ENCODE measurements around the gene PI16.

PI16 gene

GRCh38 chr6:36999061-36999750 is 44.7 kb downstream of the PI16 start:
- Histone ChIP-seq H3K4me1 (ENCODE audit: low read length) (peaks cover 3% of the 10 kb centered on the region), H3K9me3 (replicated peaks; ENCODE audit: insufficient read depth, low read length) (no peaks in the 10 kb centered on the region), H3K9me2 (replicated peaks; ENCODE audit: insufficient read depth, low read length) (no peaks in the 10 kb centered on the region), H3F3A (ENCODE audit: insufficient read depth, low read length) (no peaks in the 10 kb centered on the region), H3K27ac (ENCODE audit: low read length) (no peak overlapping the region), H3K4me2 (ENCODE audit: low read depth, low read length) (no peak overlapping the region), H3K9ac (ENCODE audit: low read length) (no peak overlapping the region), H2AFZ (ENCODE audit: low read length) (no peak overlapping the region), H3K36me3 (replicated peaks; ENCODE audit: insufficient read depth, low read length) (no peaks in the 10 kb centered on the region), H3K4me3 (ENCODE audit: low read length) (no peak overlapping the region), H4K20me1 (ENCODE audit: insufficient read depth, low read length) (no peaks in the 10 kb centered on the region), H3K79me2 (ENCODE audit: low read length) (no peaks in the 10 kb centered on the region), H3K27me3 (replicated peaks; ENCODE audit: insufficient read depth, low read length) (no peaks in the 10 kb centered on the region)
- no peak for DNase-seq
- TF ChIP-seq EZH2phosphoT487 (IDR thresholded peaks at IDR 0.05; ENCODE audit: low read length) (no peak), CTCF (IDR thresholded peaks at IDR 0.05; ENCODE audit: low read length) (no peak), EZH2 (optimal IDR thresholded peaks at IDR 0.05; ENCODE audit: low read depth, low read length) (no peak)

GRCh38 chr6:36999751-37000125 is 45.2 kb downstream of the PI16 start:
- Histone ChIP-seq H3K27ac (ENCODE audit: low read length) (no peak overlapping the region), H3K4me2 (ENCODE audit: low read depth, low read length) (no peak overlapping the region), H3K36me3 (replicated peaks; ENCODE audit: insufficient read depth, low read length) (no peaks in the 10 kb centered on the region), H3K27me3 (replicated peaks; ENCODE audit: insufficient read depth, low read length) (no peaks in the 10 kb centered on the region), H3K9me3 (replicated peaks; ENCODE audit: insufficient read depth, low read length) (no peaks in the 10 kb centered on the region), H3K9me2 (replicated peaks; ENCODE audit: insufficient read depth, low read length) (no peaks in the 10 kb centered on the region), H3K9ac (ENCODE audit: low read length) (no peak overlapping the region), H3K4me3 (ENCODE audit: low read length) (no peak overlapping the region), H3F3A (ENCODE audit: insufficient read depth, low read length) (no peaks in the 10 kb centered on the region), H3K4me1 (ENCODE audit: low read length) (peaks cover 7% of the 10 kb centered on the region), H3K79me2 (ENCODE audit: low read length) (no peaks in the 10 kb centered on the region), H4K20me1 (ENCODE audit: insufficient read depth, low read length) (no peaks in the 10 kb centered on the region), H2AFZ (ENCODE audit: low read length) (no peak overlapping the region)
- TF ChIP-seq CTCF (IDR thresholded peaks at IDR 0.05; ENCODE audit: low read length): no peak
- no peak for DNase-seq

- H3K9me3 ChIP-seq (replicated peaks; ENCODE audit: insufficient read depth, low read length): no peaks in the 10 kb centered on the region
- H3K4me2 ChIP-seq (ENCODE audit: low read depth, low read length): peak overlapping the region; percentile 25; the same call in 1 of the 2 replicates
- no peak for DNase-seq
- H3K9me2 ChIP-seq (replicated peaks; ENCODE audit: insufficient read depth, low read length): no peaks in the 10 kb centered on the region
- H3F3A ChIP-seq (ENCODE audit: insufficient read depth, low read length): 0 out of 2 replicates have a peak, but pooled peaks cover 5% of the 10 kb centered on the region
- no peaks in the 10 kb centered on the region for H3K36me3 ChIP-seq (replicated peaks; ENCODE audit: insufficient read depth, low read length)
- TF ChIP-seq EZH2 (optimal IDR thresholded peaks at IDR 0.05; ENCODE audit: low read depth, low read length) (no peak), EZH2phosphoT487 (IDR thresholded peaks at IDR 0.05; ENCODE audit: low read length) (no peak), CTCF (IDR thresholded peaks at IDR 0.05; ENCODE audit: low read length) (no peak)
- H3K4me3 ChIP-seq (ENCODE audit: low read length): no peak overlapping the region
- H3K4me1 ChIP-seq (ENCODE audit: low read length): peaks cover 32% of the 10 kb centered on the region
- H3K79me2 ChIP-seq (ENCODE audit: low read length): no peaks in the 10 kb centered on the region
- no peaks in the 10 kb centered on the region for H4K20me1 ChIP-seq (ENCODE audit: insufficient read depth, low read length)
- H3K9ac ChIP-seq (ENCODE audit: low read length): no peak overlapping the region
- H2AFZ ChIP-seq (ENCODE audit: low read length): no peak overlapping the region
- H3K27me3 ChIP-seq (replicated peaks; ENCODE audit: insufficient read depth, low read length): no peaks in the 10 kb centered on the region
- H3K27ac ChIP-seq (ENCODE audit: low read length): no peak overlapping the region
These were observed 49.8 kb downstream of the PI16 start for GRCh38 chr6:37004044-37004980.

Data from MM.1S (cell line).